ENCODE data around the gene HAPLN1.

The HAPLN1 gene

DNA sequence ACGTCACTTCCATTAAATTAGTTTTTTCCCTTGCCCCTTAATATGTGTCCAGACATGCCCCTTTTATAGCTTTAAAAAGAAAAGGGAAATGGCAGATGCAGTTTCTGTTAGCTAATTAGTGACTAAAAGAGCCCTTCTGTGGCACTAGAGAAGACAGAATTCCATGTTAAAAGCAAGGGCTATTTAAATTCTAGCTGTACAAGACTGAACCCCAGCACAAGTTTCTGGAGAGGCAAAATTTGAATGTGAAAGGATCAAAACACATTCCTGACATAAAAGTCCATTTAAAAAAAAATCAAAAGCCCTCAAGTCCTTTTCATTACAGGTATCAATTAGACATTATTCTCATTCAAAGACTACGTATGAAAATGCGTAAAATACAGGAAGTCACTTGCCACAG lies 78.7 kb downstream of the HAPLN1 start:
- no peak for DNase-seq (ENCODE audit: low spot score)

DNA sequence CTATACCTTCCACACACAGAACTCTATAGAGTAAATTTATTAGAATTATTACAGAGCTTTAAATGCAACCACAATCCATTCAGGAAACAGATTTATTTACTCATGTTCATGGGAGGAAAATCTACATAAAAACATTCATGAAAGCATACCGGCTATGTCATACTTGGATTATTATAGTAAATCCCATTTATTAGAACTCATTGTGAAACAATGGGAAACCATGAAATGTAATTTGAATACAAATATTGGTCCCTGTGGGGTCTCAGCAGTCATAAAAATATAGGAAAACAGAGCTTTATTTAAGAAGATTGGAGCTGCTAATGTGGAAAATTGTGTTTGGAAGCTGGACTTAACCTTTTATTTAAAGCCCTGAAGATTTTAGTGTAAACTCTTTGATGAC lies 80.7 kb downstream of the HAPLN1 start:
- DNase-seq (ENCODE audit: low spot score) = no peak

DNA sequence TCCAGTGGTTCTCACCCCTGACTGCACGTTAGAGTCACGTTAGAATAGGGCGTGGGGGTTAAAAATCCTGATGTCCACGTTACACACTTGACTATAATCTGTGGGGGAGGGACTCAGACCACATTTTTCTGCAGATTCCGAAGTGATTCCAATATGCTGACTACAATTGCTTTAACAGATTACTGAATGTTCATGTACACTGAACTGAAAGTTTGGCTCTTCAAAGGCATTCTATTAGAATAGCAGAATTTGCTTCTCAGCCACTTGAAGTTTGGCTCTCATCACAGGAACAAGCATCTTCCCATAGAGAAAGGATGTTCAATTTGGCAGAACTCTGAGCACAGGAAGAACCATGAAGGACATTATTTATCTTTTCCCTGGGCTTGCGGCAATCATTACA lies 84.5 kb downstream of the HAPLN1 start:
- DNase-seq (ENCODE audit: low spot score) = no peak

GRCh38 chr5:83633285-83633684 lies 87.4 kb downstream of the HAPLN1 start:
- DNase-seq (ENCODE audit: low spot score) = no peak

GRCh38 chr5:83632874-83633273 lies 87.8 kb downstream of the HAPLN1 start:
- DNase-seq (ENCODE audit: low spot score) = no peak

DNA sequence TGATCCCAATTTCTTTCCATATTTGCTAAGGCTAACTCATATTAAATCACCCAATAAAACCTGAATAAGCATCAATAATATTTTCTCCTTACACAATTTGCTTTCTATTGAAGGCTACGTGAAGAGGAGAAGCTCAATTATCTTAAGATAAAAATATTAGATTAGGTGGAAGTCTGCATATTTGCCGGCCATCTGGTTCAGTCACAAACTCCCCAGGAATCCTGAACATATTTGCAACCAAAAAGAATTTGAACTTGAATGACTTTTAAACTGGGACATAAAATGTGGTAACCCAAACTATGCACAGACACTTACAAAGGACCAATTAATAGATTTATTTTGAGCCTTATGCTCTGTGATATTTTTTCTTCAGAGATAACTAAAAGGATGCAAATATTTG lies 92.3 kb downstream of the HAPLN1 start:
- no peak for DNase-seq (ENCODE audit: low spot score)

GRCh38 chr5:83614841-83615240 lies 105.8 kb downstream of the HAPLN1 start:
- no peak for DNase-seq (ENCODE audit: low spot score)

DNA sequence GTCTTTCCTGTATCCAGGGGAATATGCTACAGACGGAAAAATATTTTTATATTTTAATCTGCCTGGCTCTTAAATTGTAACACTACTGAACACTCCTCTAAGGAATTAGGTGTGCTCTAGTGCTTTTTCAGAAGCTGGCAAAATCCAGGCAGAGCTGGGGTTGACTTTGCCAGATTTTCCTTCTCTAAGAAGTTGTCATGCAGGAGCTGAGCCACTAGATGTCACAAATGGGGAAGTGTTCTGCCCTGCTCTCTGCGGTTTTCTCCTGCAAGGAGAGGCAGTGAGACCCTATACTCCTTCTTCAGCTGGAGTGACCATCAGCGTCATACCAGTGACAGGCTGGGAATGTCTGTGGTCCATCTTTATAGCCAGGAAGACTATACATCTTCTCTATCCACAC lies 112.5 kb downstream of the HAPLN1 start:
- no peak for DNase-seq (ENCODE audit: low spot score)

- DNase-seq (ENCODE audit: low spot score) = no peak
Measured at GRCh38 chr5:83595217-83595616, 125.4 kb downstream of the HAPLN1 start.

DNA sequence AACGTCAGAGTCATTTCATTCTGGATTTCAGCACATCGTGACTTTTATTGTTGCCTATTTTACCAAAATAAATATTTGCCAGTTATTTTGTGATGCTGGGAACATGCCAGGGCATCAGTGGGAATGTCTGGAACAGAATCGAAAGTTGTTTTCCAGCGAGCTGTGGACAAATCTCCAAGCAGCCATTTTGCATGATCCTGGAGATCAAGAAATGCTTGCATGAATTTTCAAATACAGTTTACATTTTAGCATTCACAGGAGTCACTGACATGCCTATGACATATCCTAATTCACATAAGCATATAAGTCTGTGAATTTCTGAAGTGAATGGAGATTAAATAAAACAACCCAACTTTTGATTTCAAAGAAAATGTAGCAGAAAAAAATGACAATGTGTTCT lies 129.7 kb downstream of the HAPLN1 start:
- no peak for DNase-seq (ENCODE audit: low spot score)

DNA sequence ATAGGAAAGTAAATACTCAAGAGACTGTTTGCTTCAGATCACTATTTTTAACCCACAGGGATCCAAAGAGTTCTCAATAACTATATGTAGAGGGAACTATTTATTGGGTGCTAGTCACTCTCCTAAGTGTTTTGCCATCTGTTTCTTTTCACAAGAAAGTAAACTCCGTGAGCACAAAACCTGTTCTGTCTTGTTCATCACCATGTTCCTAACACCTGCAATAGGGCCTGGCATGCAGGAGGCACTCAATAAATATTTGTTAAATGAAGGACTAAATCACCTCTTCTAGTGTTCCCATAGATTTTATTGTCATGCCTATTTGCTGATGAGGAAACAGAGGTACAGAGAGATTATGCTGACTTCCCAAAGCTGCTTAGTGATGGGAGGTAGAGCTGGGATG lies 130.9 kb downstream of the HAPLN1 start:
- DNase-seq (ENCODE audit: low spot score) = no peak
